Nephron (organoid): ENCODE data around the gene HSD17B12.
A peak's percentile ranks its signal among the peaks of the same experiment; 100 is the strongest.

Experiments used
- H3K27ac Mint-ChIP-seq, 3 experiments: 2 replicates each; pipeline ENCODE4 v1.8.0; 2020; ENCODE audit warnings: mixed read lengths in 3 of 3, mild to moderate bottlenecking in 2 of 3, moderate library complexity in 1 of 3
- H3K27me3 Mint-ChIP-seq: 2 replicates; pipeline ENCODE4 v1.8.0; 2021; ENCODE audit warnings: low read depth, mild to moderate bottlenecking, moderate library complexity, mixed read lengths
- H3K36me3 Mint-ChIP-seq: 2 replicates; pipeline ENCODE4 v1.8.0; 2020; ENCODE audit warnings: low read depth, mixed read lengths
- H3K4me1 Mint-ChIP-seq: 2 replicates; pipeline ENCODE4 v1.8.0; 2020; ENCODE audit warnings: mixed read lengths
- H3K4me3 Mint-ChIP-seq, 3 experiments: 2 replicates each; pipeline ENCODE4 v1.8.0; 2020; ENCODE audit warnings: mild to moderate bottlenecking in 3 of 3, mixed read lengths in 3 of 3, moderate library complexity in 2 of 3
- H3K9me3 Mint-ChIP-seq: 2 replicates; pipeline ENCODE4 v1.8.0; 2020; ENCODE audit warnings: mixed read lengths
- CTCF ChIP-seq, 3 experiments: fragments of 200-600 bp; sonication (generic); IDR thresholded peaks; one replicate each; pipeline ENCODE4 v1.5.0; 2021; ENCODE audit warnings: antibody characterized with exemption in 3 of 3; ENCODE audit not compliant: unreplicated experiment in 3 of 3

Gene HSD17B12

GRCh38 chr11:43723617-43724016 lies 43.1 kb downstream of the HSD17B12 start:
- peaks cover 5% of the 10 kb centered on the region for H3K4me1 Mint-ChIP-seq
- no peak overlapping the region for H3K4me3 Mint-ChIP-seq
- H3K36me3 Mint-ChIP-seq, result peaks cover 27% of the 10 kb centered on the region
- no peak overlapping the region for H3K27ac Mint-ChIP-seq
- H3K9me3 Mint-ChIP-seq, result peaks cover 3% of the 10 kb centered on the region
- no peak for TF ChIP-seq CTCF (IDR thresholded peaks at IDR 0.05; ENCODE audit: unreplicated experiment in 3 of 3)
- no peaks in the 10 kb centered on the region for H3K27me3 Mint-ChIP-seq

GRCh38 chr11:43732225-43732624 lies 51.7 kb downstream of the HSD17B12 start:
- Mint-ChIP-seq H3K4me1 (peaks cover 19% of the 10 kb centered on the region), H3K9me3 (peaks cover 3% of the 10 kb centered on the region), H3K27ac (no peak overlapping the region), H3K4me3 (no peak overlapping the region), H3K36me3 (peaks cover 40% of the 10 kb centered on the region), H3K27me3 (no peaks in the 10 kb centered on the region)
- no peak for TF ChIP-seq CTCF (IDR thresholded peaks at IDR 0.05; ENCODE audit: unreplicated experiment in 3 of 3)

- no peak overlapping the region for H3K4me3 Mint-ChIP-seq
- H3K9me3 Mint-ChIP-seq, result peaks cover 4% of the 10 kb centered on the region
- peaks cover 48% of the 10 kb centered on the region for H3K36me3 Mint-ChIP-seq
- peaks cover 38% of the 10 kb centered on the region for H3K4me1 Mint-ChIP-seq
- H3K27me3 Mint-ChIP-seq, result no peaks in the 10 kb centered on the region
- TF ChIP-seq CTCF (IDR thresholded peaks at IDR 0.05; ENCODE audit: unreplicated experiment in 3 of 3), result no peak
- no peak overlapping the region for H3K27ac Mint-ChIP-seq
Measured at GRCh38 chr11:43734256-43734655, 53.7 kb downstream of the HSD17B12 start.

GRCh38 chr11:43735115-43735514 lies 54.6 kb downstream of the HSD17B12 start:
- TF ChIP-seq CTCF (IDR thresholded peaks at IDR 0.05; ENCODE audit: unreplicated experiment in 3 of 3), result no peak
- peak overlapping the region in 1 of 3 experiments; percentile 87 for H3K27ac Mint-ChIP-seq
- no peak overlapping the region for H3K4me3 Mint-ChIP-seq
- peaks cover 46% of the 10 kb centered on the region for H3K4me1 Mint-ChIP-seq
- peaks cover 55% of the 10 kb centered on the region for H3K36me3 Mint-ChIP-seq
- H3K9me3 Mint-ChIP-seq, result peaks cover 4% of the 10 kb centered on the region
- H3K27me3 Mint-ChIP-seq, result no peaks in the 10 kb centered on the region

GRCh38 chr11:43735961-43736360 lies 55.4 kb downstream of the HSD17B12 start:
- peaks cover 46% of the 10 kb centered on the region for H3K4me1 Mint-ChIP-seq
- H3K27me3 Mint-ChIP-seq, result no peaks in the 10 kb centered on the region
- H3K9me3 Mint-ChIP-seq, result peaks cover 4% of the 10 kb centered on the region
- TF ChIP-seq CTCF (IDR thresholded peaks at IDR 0.05; ENCODE audit: unreplicated experiment in 3 of 3), result no peak
- peaks cover 63% of the 10 kb centered on the region for H3K36me3 Mint-ChIP-seq
- H3K4me3 Mint-ChIP-seq, result peak overlapping the region; percentile 1 to 55 (median 52)
- peak overlapping the region; percentile 87 to 90 (median 88) for H3K27ac Mint-ChIP-seq

- Mint-ChIP-seq H3K4me1 (peaks cover 46% of the 10 kb centered on the region), H3K4me3 (peak overlapping the region in 2 of 3 experiments; percentile 52 to 55), H3K9me3 (peaks cover 4% of the 10 kb centered on the region), H3K27me3 (no peaks in the 10 kb centered on the region), H3K27ac (peak overlapping the region; percentile 87 to 93 (median 88)), H3K36me3 (peaks cover 59% of the 10 kb centered on the region)
- TF ChIP-seq CTCF (IDR thresholded peaks at IDR 0.05; ENCODE audit: unreplicated experiment in 3 of 3), result no peak
Measured at GRCh38 chr11:43736502-43737200, 56.1 kb downstream of the HSD17B12 start.
